Vagina (tissue), 2 donors: ENCODE measurements around the gene RASSF10. TPM values are rescaled to one million over a fixed set of nuclear protein-coding genes. Genes with fewer than 3 reads are reported as not detected.

ENCODE experiments used
- DNase-seq, 2 donors: peaks; one replicate each; pipeline ENCODE4 v3.0.0-alpha.2; 2017; ENCODE audit errors: extremely low spot score in 2 of 2
- H3K27ac ChIP-seq: fragments of 200-600 bp; sonication (generic); one replicate; pipeline ENCODE4 v1.5.1; 2019
- H3K27me3 ChIP-seq: fragments of 200-600 bp; sonication (generic); one replicate; pipeline ENCODE4 v1.5.1; 2019
- H3K36me3 ChIP-seq, 2 donors: fragments of 200-600 bp; sonication (generic); one replicate each; pipeline ENCODE4 v1.5.1; 2017 to 2019
- H3K4me1 ChIP-seq: fragments of 200-600 bp; sonication (generic); one replicate; pipeline ENCODE4 v1.5.1; 2019
- H3K4me3 ChIP-seq, 2 donors: fragments of 200-600 bp; sonication (generic); 1 replicate in 1 of 2; 2 replicates in 1 of 2; pipeline ENCODE4 v1.5.1; 2016 to 2019
- H3K9me3 ChIP-seq: fragments of 200-600 bp; sonication (generic); one replicate; pipeline ENCODE4 v1.5.1; 2019
- POLR2A ChIP-seq, 2 donors: fragments of 450-650 bp; IDR thresholded peaks; one replicate each; pipeline ENCODE4 v1.6.1; 2017; ENCODE audit warnings: antibody characterized with exemption in 2 of 2, mild to moderate bottlenecking in 2 of 2, moderate library complexity in 2 of 2
- POLR2AphosphoS5 ChIP-seq, 2 donors: sonication (generic); formaldehyde crosslinking; IDR thresholded peaks; one replicate each; pipeline ENCODE4 v1.9.0; 2017; ENCODE audit warnings: antibody characterized with exemption in 2 of 2, mild to moderate bottlenecking in 2 of 2, low read depth in 1 of 2; ENCODE audit not compliant: insufficient read depth in 1 of 2
- intact Hi-C: fragments of 100-400 bp; cut with DNase I; formaldehyde crosslinking; loops from one replicate; pipeline ENCODE4 v1.15.1; 2023
- total RNA-seq: library from RNA; depleted of rRNA; stranded (reverse); fragments of >200 nt; gene quantifications from one replicate; pipeline ENCODE4 v1.2.3, GENCODE V29; 2016
- TF ChIP-seq, protein P1 (sequence below), 3 experiments: fragments of 450-650 bp in 2 of 3; fragments of 200-600 bp in 1 of 3; sonication (generic) in 1 of 3; IDR thresholded peaks; one replicate each; pipeline ENCODE4 v1.5.1; 2017 to 2019; ENCODE audit warnings: antibody characterized with exemption in 3 of 3, mild to moderate bottlenecking in 2 of 3, moderate library complexity in 2 of 3

Gene RASSF10
- total RNA-seq, 1 donor from 2014 or later, result 3.7 TPM

DNA sequence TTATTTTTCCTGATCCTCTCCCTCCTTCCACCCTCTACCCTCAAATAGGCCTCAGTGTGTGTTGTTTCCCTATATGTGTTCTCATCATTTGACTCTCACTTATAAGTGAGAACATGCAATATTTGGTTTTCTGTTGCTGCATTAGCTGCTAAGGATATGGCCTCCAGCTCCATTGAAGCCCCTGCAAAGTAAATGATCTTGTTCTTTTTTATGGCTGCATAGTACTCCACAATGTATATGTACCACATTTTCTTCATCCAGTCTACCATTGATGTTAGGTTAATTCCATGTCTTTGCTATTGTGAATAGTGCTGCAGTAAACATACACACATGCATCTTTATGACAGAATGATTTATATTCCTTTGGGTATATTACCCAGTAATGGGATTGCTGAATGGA is 13.3 kb upstream of the RASSF10 start:
- Histone ChIP-seq H3K27me3 (no peaks in the 10 kb centered on the region), H3K9me3 (no peaks in the 10 kb centered on the region), H3K36me3 (no peaks in the 10 kb centered on the region), H3K4me3 (no peak overlapping the region), H3K27ac (no peak overlapping the region), H3K4me1 (peaks cover 17% of the 10 kb centered on the region)
- intact Hi-C loops, result no loop called here
- DNase-seq, result no peak
- TF ChIP-seq POLR2A (IDR thresholded peaks at IDR 0.05), result no peak
- TF ChIP-seq, protein P1, sequence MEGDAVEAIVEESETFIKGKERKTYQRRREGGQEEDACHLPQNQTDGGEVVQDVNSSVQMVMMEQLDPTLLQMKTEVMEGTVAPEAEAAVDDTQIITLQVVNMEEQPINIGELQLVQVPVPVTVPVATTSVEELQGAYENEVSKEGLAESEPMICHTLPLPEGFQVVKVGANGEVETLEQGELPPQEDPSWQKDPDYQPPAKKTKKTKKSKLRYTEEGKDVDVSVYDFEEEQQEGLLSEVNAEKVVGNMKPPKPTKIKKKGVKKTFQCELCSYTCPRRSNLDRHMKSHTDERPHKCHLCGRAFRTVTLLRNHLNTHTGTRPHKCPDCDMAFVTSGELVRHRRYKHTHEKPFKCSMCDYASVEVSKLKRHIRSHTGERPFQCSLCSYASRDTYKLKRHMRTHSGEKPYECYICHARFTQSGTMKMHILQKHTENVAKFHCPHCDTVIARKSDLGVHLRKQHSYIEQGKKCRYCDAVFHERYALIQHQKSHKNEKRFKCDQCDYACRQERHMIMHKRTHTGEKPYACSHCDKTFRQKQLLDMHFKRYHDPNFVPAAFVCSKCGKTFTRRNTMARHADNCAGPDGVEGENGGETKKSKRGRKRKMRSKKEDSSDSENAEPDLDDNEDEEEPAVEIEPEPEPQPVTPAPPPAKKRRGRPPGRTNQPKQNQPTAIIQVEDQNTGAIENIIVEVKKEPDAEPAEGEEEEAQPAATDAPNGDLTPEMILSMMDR (IDR thresholded peaks at IDR 0.05), result no peak
- TF ChIP-seq POLR2AphosphoS5 (IDR thresholded peaks at IDR 0.05; ENCODE audit: insufficient read depth in 1 of 2, low read depth in 1 of 2), result no peak

DNA sequence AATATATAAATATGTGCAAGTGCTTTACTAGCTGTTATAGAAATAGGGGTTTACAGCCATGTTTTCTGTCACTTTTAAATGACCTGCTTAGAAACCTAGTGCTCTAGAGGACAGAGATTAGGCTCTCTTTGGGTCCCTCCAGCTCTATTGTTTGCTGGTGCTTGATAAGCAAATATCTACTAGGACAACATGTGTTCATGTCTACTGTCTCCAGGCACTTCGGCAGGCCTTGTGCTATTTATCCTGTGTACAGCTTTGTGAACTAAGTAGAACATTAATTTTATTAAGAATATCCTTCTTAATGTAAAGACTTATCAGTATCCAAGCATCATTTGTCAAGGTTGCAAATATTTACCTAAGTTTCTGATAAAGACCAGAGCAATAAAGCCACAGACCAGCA is 11.9 kb upstream of the RASSF10 start:
- TF ChIP-seq, protein P1 (IDR thresholded peaks at IDR 0.05), result no peak
- TF ChIP-seq POLR2AphosphoS5 (IDR thresholded peaks at IDR 0.05; ENCODE audit: insufficient read depth in 1 of 2, low read depth in 1 of 2), result no peak
- no peak for TF ChIP-seq POLR2A (IDR thresholded peaks at IDR 0.05)
- DNase-seq, result no peak
- intact Hi-C loops, result no loop called here
- no peaks in the 10 kb centered on the region for H3K36me3 ChIP-seq
- H3K9me3 ChIP-seq, result no peaks in the 10 kb centered on the region
- H3K4me1 ChIP-seq, result peaks cover 17% of the 10 kb centered on the region
- no peak overlapping the region for H3K4me3 ChIP-seq
- H3K27me3 ChIP-seq, result no peaks in the 10 kb centered on the region
- no peak overlapping the region for H3K27ac ChIP-seq

GRCh38 chr11:12998336-12998735 is 10.8 kb upstream of the RASSF10 start:
- peaks cover 17% of the 10 kb centered on the region for H3K4me1 ChIP-seq
- no peak overlapping the region for H3K4me3 ChIP-seq
- no peaks in the 10 kb centered on the region for H3K27me3 ChIP-seq
- intact Hi-C loops, result no loop called here
- H3K9me3 ChIP-seq, result no peaks in the 10 kb centered on the region
- H3K36me3 ChIP-seq, result no peaks in the 10 kb centered on the region
- H3K27ac ChIP-seq, result no peak overlapping the region
- TF ChIP-seq, protein P1 (IDR thresholded peaks at IDR 0.05), result no peak
- TF ChIP-seq POLR2A (IDR thresholded peaks at IDR 0.05), result no peak
- no peak for TF ChIP-seq POLR2AphosphoS5 (IDR thresholded peaks at IDR 0.05; ENCODE audit: insufficient read depth in 1 of 2, low read depth in 1 of 2)
- DNase-seq, result no peak

DNA sequence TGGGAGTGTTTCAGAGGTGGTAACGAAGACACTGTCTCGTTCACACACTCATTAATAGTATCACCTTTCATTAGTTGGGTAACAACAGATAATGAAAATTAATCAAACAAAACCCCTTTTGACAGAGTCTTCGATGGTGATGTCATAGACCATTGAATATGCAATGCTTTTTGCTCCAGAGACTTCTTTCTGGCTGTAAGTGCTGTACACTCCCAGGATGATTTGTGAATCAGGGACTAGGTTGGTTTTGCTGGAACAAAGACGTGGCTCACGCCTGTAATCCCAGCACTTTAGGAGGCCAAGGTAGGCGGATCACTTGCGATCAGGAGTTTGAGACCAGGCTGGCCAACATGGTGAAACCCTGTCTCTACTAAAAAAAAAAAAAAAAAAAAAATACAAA is 9.5 kb upstream of the RASSF10 start:
- DNase-seq, result no peak
- Histone ChIP-seq H3K4me1 (peaks cover 17% of the 10 kb centered on the region), H3K9me3 (no peaks in the 10 kb centered on the region), H3K36me3 (no peaks in the 10 kb centered on the region), H3K27ac (no peak overlapping the region), H3K4me3 (no peak overlapping the region), H3K27me3 (no peaks in the 10 kb centered on the region)
- TF ChIP-seq POLR2AphosphoS5 (IDR thresholded peaks at IDR 0.05; ENCODE audit: insufficient read depth in 1 of 2, low read depth in 1 of 2) (no peak), POLR2A (IDR thresholded peaks at IDR 0.05) (no peak)
- TF ChIP-seq, protein P1 (IDR thresholded peaks at IDR 0.05), result no peak
- intact Hi-C loops, result no loop called here

DNA sequence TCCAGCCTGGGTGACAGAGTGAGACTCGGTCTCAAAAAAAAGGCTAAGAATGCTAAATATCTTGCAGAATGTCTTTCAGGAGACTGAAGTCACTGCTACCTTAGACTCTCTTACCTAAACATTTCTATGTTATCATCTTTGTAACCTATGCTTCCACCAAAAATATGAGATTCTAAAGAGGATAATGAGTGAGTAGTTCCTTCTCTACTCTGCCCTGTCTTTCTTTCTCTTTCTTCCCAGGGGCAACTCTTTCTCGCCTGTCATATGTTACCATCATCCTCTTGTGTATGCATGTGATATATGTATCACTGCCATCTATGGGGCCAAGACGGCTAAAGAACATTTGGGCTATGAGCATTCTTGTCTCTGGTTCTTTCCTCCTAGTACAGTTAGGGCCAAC is 9.0 kb upstream of the RASSF10 start:
- Histone ChIP-seq H3K9me3 (no peaks in the 10 kb centered on the region), H3K4me3 (no peak overlapping the region), H3K27ac (no peak overlapping the region), H3K36me3 (no peaks in the 10 kb centered on the region), H3K27me3 (no peaks in the 10 kb centered on the region), H3K4me1 (peaks cover 17% of the 10 kb centered on the region)
- intact Hi-C loops, result no loop called here
- no peak for TF ChIP-seq POLR2A (IDR thresholded peaks at IDR 0.05)
- TF ChIP-seq, protein P1 (IDR thresholded peaks at IDR 0.05), result no peak
- no peak for TF ChIP-seq POLR2AphosphoS5 (IDR thresholded peaks at IDR 0.05; ENCODE audit: insufficient read depth in 1 of 2, low read depth in 1 of 2)
- no peak for DNase-seq
